Activated CD4-positive, CD25-positive, alpha-beta regulatory T cell treated with anti-CD3 and anti-CD28 coated beads, Interleukin-2, amount 50 U/mL, for 24 hours (primary cell): ENCODE data around the gene TAPT1.

Experiments used
- ATAC-seq, 2 donors: fragments of 150-1000 bp; cut with Tn5 transposase; one replicate each; pipeline ENCODE4 v1.10.0; 2021; ENCODE audit warnings: mild to moderate bottlenecking in 1 of 2, moderate library complexity in 1 of 2

TAPT1 gene

GRCh38 chr4:16129336-16129735, 96.9 kb downstream of the TAPT1 start:
- ATAC-seq: no peak

DNA sequence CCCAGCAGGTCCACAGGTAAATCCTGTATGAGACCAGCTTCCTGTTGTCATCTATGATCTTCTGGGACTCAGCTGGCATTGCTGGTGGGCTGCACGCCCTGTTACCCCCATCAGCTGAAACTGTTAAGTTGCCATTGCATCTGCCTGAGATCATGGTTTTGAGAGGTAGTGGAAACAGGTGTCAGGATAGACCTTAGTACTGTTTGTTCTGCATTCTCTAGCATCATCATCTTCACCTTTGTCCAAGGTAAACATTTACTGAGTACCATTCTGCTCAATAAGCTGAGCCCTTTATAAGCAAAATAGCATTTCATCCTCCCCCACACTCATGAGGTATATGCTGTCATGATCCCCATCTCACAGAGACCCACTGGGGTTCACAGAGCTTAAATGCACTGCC, 99.6 kb downstream of the TAPT1 start:
- no peak for ATAC-seq

DNA sequence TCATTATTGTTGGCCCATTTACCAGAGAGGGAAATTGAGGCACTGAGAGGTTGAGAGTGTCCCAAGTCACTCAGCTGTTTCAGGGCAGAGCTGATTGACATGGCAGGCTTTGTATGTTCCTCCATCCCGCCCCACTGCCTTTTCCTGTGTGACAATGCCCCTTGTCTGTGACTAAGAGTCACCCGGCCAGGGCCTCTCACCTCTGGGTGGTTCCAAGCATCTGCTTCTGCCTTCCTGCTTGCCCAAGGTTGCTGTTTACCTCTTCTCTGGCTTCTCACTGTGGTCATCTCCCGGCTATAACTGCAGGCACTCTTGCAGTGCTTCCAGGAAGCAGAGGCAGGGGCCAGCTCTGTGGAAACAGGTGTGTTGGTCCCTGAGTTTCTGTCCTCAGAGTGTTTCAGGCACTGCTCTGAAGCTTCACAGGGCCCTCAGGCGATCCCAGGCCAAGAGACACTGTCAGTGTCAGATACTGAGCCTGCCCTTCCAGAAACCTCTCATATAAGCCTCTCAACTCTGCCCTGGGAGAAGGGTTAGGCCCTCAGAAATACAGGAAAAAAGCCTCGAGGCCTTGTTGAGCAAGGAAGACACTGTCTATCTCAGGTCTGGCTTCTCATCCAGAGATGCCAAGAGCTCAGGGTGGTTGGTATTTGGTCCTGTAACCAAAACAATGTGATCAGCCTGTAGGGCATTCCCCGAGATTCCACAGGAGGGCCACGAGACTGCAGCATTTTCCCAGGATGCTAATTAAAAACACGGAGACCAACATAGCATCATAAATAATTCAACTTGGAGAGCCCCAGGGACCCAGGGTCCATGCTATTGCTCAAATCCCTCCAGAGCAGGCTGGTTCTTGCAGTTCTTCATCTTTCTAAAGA, 100.5 kb downstream of the TAPT1 start:
- no peak for ATAC-seq

DNA sequence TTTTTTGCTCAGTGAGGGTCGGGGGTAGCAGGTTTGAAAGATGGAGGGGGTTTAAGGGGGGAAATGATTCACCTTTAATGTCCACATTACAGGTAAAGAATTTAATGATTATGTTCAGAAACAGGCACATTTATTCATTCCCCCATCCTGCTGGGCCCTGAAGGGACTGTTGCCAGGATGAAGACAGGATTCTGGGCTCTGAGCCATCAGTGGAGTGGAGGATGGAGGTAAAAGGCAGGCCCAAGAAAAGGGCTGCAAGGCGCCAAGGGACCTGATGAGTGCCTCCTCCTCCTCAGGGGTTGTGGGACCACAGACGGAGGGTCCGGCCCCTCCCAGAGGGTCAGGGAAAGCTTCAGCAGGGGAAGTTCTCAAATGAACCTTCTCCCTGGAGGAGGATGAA, 102.0 kb downstream of the TAPT1 start:
- ATAC-seq: no peak

- ATAC-seq: peak in 1 of 2 donors; percentile 14
Observed at GRCh38 chr4:16123356-16124084, 102.8 kb downstream of the TAPT1 start.

GRCh38 chr4:16122784-16123183, 103.5 kb downstream of the TAPT1 start:
- peak; percentile 55 to 61 for ATAC-seq

DNA sequence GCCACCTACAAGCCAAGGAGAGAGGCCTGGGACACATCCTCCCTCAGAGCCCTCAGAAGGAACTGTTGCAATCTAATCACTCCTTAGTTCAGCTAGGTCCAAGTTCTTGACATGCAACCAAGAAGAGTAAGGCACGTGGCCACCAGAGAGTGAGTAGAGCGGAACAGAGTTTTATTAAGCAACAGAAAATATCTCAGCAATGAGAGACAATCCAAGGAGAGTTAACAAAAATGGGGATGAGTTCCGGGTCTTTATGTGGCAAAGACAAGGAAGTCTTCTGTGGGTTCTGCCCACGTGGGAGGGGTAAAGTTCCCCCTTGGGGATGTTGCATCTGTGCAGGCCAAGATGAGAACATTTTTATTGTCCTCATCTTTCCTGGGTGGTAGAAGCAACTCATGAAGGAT, 104.0 kb downstream of the TAPT1 start:
- ATAC-seq: no peak

GRCh38 chr4:16120720-16121119, 105.6 kb downstream of the TAPT1 start:
- no peak for ATAC-seq

GRCh38 chr4:16119981-16120380, 106.3 kb downstream of the TAPT1 start:
- ATAC-seq: no peak

DNA sequence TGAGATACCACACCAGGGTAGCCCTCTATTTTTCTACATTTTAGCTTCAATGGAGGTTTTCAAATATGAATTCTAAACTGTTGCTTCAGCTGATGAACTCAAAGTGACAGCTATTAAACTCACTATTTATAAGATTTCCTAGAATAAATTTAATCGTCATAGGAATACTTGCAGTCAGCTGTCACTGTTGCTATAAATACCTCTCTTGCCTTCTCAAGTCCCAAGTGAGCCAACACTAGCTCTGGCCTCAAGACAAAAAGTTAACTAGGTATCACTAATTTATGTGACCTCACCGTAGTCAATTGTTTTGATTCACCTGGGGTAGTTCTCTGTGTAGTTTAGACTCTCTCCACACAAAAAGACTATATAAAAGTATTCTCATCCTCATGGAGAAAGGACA, 108.2 kb downstream of the TAPT1 start:
- no peak for ATAC-seq

DNA sequence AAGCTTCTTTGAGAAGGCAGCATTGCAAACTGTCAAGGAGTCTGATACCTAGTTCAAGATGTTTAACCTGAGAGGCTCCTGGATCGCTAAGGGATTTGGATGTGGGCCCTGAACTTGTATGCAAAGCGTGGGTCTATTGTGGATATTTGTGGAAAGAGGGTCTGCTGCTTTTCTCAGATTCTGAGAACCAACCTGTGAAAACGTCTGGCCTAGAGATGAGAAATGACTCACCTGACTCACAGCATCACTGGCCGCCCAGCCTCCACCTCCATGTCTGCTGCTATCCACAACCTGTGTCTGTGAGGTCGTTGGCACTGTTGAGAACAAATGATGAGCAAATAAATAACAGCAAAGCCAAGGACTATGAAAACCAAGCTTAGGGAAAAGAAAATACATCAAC, 109.1 kb downstream of the TAPT1 start:
- no peak for ATAC-seq

DNA sequence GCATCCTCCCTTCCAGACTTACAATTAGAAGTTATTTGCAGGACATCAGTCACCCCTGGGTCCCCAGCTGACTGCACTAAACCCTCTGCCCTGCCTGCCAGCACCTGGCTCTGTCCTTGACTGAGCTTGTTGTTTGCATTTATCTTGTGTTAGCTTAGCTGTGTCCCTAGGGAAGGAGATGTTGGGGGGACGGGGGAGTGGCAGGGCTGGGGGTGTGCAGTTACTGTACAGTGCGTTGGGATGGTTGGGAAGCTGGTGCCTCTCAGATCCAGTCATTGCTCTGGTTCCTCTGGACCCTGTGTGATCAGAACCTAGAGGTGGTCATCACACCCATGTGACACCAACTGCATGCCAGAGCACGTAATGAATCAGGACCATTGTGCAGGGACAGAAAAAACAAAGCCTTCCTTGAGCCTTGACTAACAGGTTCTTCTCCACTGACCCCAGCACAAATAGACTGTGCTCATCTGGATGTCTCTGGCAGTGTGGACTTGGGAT, 109.7 kb downstream of the TAPT1 start:
- no peak for ATAC-seq

DNA sequence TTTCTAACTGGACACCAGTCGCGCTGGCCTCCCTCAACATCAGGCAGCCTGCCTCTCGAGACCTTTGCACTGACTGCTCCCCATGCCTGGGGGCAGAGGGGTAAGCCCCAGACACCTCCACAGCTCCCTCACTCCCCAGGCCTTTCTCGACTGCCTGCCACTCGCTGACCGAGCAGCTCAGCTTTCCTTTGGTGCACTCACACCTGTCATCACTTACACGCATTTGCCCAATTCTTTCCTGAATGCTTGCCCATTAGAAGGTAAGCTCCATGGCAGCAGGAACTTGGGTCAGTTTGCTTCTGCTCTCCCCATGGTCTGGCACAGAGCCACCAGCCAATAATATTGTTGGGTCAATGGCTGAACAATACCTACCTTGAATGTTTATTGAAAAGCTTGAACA, 110.3 kb downstream of the TAPT1 start:
- ATAC-seq: no peak

GRCh38 chr4:16114546-16114945, 111.7 kb downstream of the TAPT1 start:
- no peak for ATAC-seq

DNA sequence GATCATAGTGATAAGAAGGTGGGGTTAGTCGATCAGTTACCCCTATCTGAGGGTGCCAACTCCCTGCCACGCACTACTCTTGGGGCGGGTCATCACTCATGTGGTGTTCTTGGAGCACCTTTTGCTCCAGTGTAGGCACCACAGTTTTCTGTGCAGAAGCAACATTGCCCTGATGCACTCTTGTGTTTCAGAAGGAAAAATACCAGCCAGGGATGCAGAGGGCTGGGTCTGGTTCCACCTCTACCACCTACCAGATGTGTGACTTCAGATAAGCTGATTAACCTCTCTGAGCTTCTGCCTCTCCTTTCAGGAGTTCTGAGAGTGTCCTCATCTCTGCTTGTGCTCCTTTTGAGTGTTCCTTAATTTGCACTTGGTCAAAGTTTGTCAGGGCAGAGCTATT, 112.5 kb downstream of the TAPT1 start:
- ATAC-seq: no peak

GRCh38 chr4:16111533-16111932, 114.7 kb downstream of the TAPT1 start:
- ATAC-seq: no peak

- ATAC-seq: no peak
Observed at GRCh38 chr4:16110661-16111290, 115.5 kb downstream of the TAPT1 start.
